AG04449 (cell line): Measurements from ENCODE around the gene EEFSEC.

ENCODE experiments used
- CTCF ChIA-PET: fragments of 350-600 bp; formaldehyde crosslinking; extraction: SDS; loops from one replicate; lab custom pipeline; 2021; ENCODE audit warnings: antibody characterized with exemption; lab: Yijun Ruan, JAX
- POLR2A ChIA-PET: fragments of 400-600, 350-600 bp; formaldehyde crosslinking; extraction: SDS; loops from one replicate; lab custom pipeline; 2020; ENCODE audit warnings: antibody characterized with exemption, inconsistent platforms; lab: Yijun Ruan, JAX
- DNase-seq: peaks from one replicate; pipeline ENCODE4 v3.0.0-alpha.2; 2010; ENCODE audit warnings: low read depth, low spot score
- H3K4me3 ChIP-seq: 2 replicates; pipeline ENCODE4 v1.5.1; 2011; ENCODE audit warnings: low read depth, mild to moderate bottlenecking, control low read depth, low read length
- TF ChIP-seq, protein P1 (sequence below): IDR thresholded peaks from one replicate; pipeline ENCODE4 v1.5.1; 2011; ENCODE audit warnings: mild to moderate bottlenecking, moderate library complexity, low read length, control low read depth, inconsistent platforms; ENCODE audit not compliant: insufficient read depth; ENCODE audit errors: missing control alignments

Gene EEFSEC

DNA sequence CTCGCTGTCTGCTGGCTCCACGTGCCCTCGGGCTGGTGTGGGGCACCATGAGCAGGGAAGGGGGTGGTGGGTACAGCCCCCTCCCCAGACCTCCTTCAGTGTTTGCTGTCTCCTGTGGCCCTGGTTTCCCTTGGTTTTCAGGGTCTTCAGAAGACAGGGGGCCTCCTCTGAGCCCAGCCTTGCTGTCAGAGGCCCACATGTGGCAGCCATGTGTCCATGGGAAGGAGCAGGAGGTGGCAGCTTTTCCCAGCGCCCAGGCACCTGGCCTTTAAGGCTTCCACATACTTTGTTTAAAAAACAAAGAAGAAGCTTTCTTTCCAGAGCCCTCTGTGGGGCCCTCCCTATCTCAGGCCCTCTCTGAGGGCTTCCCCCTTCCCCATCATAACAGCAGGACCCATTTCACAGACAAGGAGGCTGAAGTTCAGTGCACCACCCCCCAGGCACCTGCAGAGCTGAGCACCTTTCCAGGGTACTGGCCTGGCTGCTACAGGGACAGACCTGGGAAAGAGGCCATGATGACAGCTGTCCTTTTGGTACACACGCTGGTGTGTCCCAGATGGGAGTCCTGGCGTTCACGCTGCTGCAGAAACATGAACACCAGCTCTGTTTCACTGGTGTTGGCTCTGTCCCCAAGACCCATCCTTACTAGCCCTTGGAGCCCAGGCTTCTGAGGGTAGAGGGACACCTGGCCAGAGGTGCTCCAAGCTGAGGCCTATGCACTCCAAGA, 239.7 kb downstream of the EEFSEC start:
- no peak overlapping the region for H3K4me3 ChIP-seq
- ChIA-PET CTCF (interaction anchor here (1.0 to 1.8 kb wide), 4 partner anchors 9 to 215 kb away, joined by 3 to 4 read pairs (median 4); no protein-coding TSS in a partner anchor), POLR2A (no interaction called here)
- no peak for DNase-seq
- TF ChIP-seq, protein P1, sequence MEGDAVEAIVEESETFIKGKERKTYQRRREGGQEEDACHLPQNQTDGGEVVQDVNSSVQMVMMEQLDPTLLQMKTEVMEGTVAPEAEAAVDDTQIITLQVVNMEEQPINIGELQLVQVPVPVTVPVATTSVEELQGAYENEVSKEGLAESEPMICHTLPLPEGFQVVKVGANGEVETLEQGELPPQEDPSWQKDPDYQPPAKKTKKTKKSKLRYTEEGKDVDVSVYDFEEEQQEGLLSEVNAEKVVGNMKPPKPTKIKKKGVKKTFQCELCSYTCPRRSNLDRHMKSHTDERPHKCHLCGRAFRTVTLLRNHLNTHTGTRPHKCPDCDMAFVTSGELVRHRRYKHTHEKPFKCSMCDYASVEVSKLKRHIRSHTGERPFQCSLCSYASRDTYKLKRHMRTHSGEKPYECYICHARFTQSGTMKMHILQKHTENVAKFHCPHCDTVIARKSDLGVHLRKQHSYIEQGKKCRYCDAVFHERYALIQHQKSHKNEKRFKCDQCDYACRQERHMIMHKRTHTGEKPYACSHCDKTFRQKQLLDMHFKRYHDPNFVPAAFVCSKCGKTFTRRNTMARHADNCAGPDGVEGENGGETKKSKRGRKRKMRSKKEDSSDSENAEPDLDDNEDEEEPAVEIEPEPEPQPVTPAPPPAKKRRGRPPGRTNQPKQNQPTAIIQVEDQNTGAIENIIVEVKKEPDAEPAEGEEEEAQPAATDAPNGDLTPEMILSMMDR = no peak

DNA sequence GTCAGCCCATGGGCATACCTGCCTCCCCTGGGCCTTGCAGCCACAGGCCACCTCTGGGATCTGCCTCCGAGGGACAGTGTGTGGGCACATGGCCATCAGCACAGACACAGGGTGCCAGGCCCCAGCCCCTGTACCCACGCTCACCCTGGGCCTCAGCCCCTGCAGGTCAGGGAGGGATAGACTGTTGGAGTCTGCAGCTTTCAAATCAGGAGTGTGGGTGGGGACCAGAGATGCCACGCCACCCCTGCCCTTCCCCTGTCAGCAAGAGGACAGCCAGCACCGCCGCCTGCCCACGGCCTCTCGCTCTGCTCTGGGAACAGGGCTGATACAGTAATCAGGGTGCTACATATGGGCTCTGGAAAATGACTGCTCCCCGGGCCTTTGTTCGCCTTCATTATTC, 240.8 kb downstream of the EEFSEC start:
- TF ChIP-seq, protein P1 = no peak
- no peak for DNase-seq
- POLR2A ChIA-PET = no interaction called here
- CTCF ChIA-PET = interaction anchor here (0.6 kb wide), 1 partner anchor 215 kb away, joined by 3 read pairs; no protein-coding TSS in a partner anchor
- no peak overlapping the region for H3K4me3 ChIP-seq

DNA sequence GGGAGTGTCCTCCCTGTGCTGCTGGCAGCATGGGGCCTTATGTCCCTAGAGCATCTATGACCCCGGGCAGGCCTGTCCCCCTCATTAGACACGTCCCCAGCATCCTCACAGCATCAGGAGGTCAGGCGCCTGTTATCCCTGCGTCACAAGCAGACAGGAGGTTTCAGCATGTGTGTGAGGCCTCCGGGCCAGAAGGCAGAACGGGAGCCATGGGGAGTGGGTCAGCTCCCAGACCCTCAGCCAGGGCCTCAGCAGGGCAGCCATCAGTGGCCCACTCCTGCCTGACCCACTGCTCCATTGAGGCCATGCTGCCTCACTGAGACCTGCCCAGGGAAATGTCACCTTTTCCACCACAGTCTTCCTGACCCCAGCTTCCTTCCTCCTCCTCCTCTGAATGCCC, 241.8 kb downstream of the EEFSEC start:
- DNase-seq = no peak
- no peak overlapping the region for H3K4me3 ChIP-seq
- CTCF ChIA-PET = interaction anchor here (1.1 to 1.3 kb wide), 4 partner anchors 10 to 226 kb away, joined by 3 to 5 read pairs (median 4); no protein-coding TSS in a partner anchor
- POLR2A ChIA-PET = no interaction called here
- TF ChIP-seq, protein P1 = no peak

DNA sequence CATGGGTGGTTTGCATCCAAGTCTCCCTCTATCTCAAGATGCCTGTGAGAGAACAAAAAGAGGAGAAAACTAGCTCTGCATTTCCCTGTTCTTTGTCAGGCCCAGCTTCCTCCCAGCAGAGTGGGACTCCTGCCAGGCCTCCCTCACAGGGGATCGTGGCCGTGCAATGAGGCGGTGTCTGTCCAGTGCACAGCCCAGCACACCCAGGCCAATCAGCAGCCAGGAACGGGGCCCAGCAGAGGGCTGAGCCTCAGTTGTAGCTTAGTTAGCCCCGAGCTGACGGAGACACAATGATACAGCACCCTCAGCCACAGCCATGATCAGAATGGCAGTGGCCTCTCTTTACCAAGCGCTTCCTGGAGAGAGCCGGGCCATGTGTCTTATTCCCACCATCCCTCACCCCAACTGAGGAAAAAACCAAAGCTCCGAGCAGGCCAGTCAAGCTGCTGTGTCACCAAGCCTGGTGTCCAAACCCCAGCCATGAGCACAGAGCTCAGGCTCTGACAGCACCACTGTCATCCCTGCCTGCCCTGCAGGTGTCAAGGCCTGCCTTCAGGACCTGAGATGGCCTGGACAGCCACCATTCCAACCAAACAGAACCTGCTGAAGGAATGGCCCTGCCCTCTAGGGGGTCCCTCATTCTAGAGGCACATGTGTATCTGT, 242.3 kb downstream of the EEFSEC start:
- CTCF ChIA-PET = interaction anchor here (1.1 to 1.3 kb wide), 4 partner anchors 10 to 227 kb away, joined by 3 to 5 read pairs (median 4); no protein-coding TSS in a partner anchor
- POLR2A ChIA-PET = no interaction called here
- TF ChIP-seq, protein P1 = no peak
- H3K4me3 ChIP-seq = no peak overlapping the region
- no peak for DNase-seq

DNA sequence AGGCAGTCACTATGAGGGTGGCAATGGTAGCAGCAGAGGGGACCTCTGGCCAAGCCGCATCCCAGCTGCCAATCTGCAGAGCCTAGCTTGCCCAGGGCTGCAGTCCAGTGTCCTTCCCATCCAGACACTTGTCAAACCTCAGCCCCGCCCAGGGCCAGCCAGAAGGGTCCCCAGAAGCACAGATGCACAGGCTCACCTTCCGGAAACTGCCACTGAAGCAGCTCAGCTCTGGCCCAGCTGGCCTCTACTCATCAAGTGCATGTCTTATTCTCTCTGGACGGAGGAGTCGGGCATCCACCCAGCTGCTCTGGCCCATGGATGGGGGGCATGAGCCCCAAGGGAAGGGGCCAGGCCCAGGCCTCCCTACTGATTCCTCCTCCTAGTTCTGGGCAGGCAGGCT, 244.2 kb downstream of the EEFSEC start:
- TF ChIP-seq, protein P1 = no peak
- DNase-seq = no peak

DNA sequence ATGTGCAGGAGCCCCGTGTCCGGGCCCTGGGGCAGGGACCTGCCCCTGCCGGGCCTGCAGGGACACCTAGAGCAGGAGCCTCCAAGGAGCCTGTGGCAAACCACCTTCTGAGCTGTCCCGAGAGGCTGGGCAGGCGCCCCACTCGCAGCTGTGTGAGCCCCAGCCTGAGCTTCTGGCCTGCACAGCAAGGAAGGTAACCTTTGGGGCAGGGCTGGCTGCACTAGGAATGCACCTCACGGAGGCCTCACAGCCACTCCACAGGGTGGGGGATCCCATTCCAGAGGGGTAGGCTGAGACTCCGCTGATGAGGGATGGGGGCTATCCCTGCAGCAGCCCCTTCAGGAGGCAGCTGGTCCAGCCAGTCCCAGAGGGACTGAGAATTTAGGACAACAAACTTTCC, 245.3 kb downstream of the EEFSEC start:
- ChIA-PET POLR2A (no interaction called here), CTCF (interaction anchor here (1.4 kb wide), 1 partner anchor 10 kb away, joined by 3 read pairs; no protein-coding TSS in a partner anchor)
- DNase-seq = no peak
- TF ChIP-seq, protein P1 = no peak
- H3K4me3 ChIP-seq = no peak overlapping the region

More for the DNA sequence above, 244.2 kb downstream of the EEFSEC start:
- POLR2A ChIA-PET = interaction anchor here (0.6 kb wide), 1 partner anchor 55 kb away, joined by 3 read pairs; no protein-coding TSS in a partner anchor
- no peak overlapping the region for H3K4me3 ChIP-seq
- CTCF ChIA-PET = interaction anchor here (1.0 to 1.4 kb wide), 2 partner anchors 9 to 19 kb away, joined by 3 read pairs; no protein-coding TSS in a partner anchor
